Endothelial cell of umbilical vein (primary cell): ENCODE results near the gene NADK. TPM values are rescaled to one million over a fixed set of nuclear protein-coding genes. Genes with fewer than 3 reads are reported as not detected.

Source experiments
- BruUV-seq: library from RNA; stranded (reverse); fragments of 400-500 nt; replicated peaks from 2 replicates; lab custom pipeline; 2021; lab: Mats Ljungman, UMichigan
- CTCF ChIA-PET: fragments of 300-600, 350-600 bp; sonication (Branson Sonifier 250); formaldehyde crosslinking; loops from one replicate; lab custom pipeline; 2021; ENCODE audit warnings: antibody characterized with exemption, inconsistent platforms; lab: Charles Lee
- POLR2A ChIA-PET: fragments of 300-600, 350-600 bp; sonication (Branson Sonifier 250); formaldehyde crosslinking; loops from one replicate; lab custom pipeline; 2021; ENCODE audit warnings: antibody characterized with exemption, inconsistent platforms; lab: Charles Lee
- DNase-seq: peaks from one replicate; pipeline ENCODE4 v3.0.0-alpha.2; 2011; ENCODE audit warnings: low read depth, low spot score
- FAIRE-seq: peaks from 2 replicates; lab custom pipeline; 2011; peaks lifted over from hg19 to GRCh38; lab: Jason Lieb, UNC
- H2AFZ ChIP-seq: 2 replicates; pipeline ENCODE4 v1.6.0; 2012; ENCODE audit warnings: low read depth, low read length, control low read depth, inconsistent platforms
- H3K27ac ChIP-seq: 2 replicates; pipeline ENCODE4 v1.5.1; 2011; ENCODE audit warnings: low read depth, mild to moderate bottlenecking, control low read depth, low read length, moderate library complexity; ENCODE audit not compliant: insufficient read depth
- H3K27me3 ChIP-seq, 2 experiments: 2 replicates each; pipeline versions ENCODE4 v1.6.0 to v1.6.1; 2011; ENCODE audit warnings: low read length in 2 of 2, mixed read lengths in 1 of 2; ENCODE audit not compliant: control insufficient read depth in 2 of 2, insufficient read depth in 2 of 2
- H3K36me3 ChIP-seq, 2 experiments: 2 replicates in 1 of 2; 3 replicates in 1 of 2; pipeline ENCODE4 v1.5.1; 2011; ENCODE audit warnings: low read length in 2 of 2, mild to moderate bottlenecking in 1 of 2, moderate library complexity in 1 of 2; ENCODE audit not compliant: control insufficient read depth in 2 of 2, insufficient read depth in 2 of 2; ENCODE audit errors: extremely low read depth in 1 of 2
- H3K4me1 ChIP-seq: 3 replicates; pipeline ENCODE4 v1.5.1; 2011; ENCODE audit warnings: mild to moderate bottlenecking, low read length; ENCODE audit not compliant: control insufficient read depth, insufficient read depth; ENCODE audit errors: extremely low read depth
- H3K4me2 ChIP-seq: 2 replicates; pipeline ENCODE4 v1.6.1; 2011; ENCODE audit warnings: low read length, control low read depth, mixed read lengths; ENCODE audit not compliant: insufficient read depth
- H3K4me3 ChIP-seq, 3 experiments: fragments of 200-600 bp in 1 of 3; sonication (generic), shearing (Covaris generic) in 1 of 3; replicated peaks in 1 of 3; 2 replicates each; pipeline ENCODE4 v1.5.1; 2011 to 2016; ENCODE audit warnings: control low read depth in 3 of 3, low read length in 3 of 3, mild to moderate bottlenecking in 2 of 3, inconsistent platforms in 1 of 3, low read depth in 1 of 3, moderate library complexity in 1 of 3; ENCODE audit not compliant: insufficient read depth in 1 of 3
- H3K79me2 ChIP-seq: 2 replicates; pipeline ENCODE4 v1.6.0; 2012; ENCODE audit warnings: low read length, inconsistent platforms; ENCODE audit not compliant: control insufficient read depth, insufficient read depth
- H3K9ac ChIP-seq: replicated peaks from 2 replicates; pipeline ENCODE3; 2011; ENCODE audit warnings: low read length, control low read depth; ENCODE audit not compliant: insufficient read depth; ENCODE audit errors: extremely low read depth
- H3K9me1 ChIP-seq: replicated peaks from 3 replicates; pipeline ENCODE4 v1.6.0; 2011; ENCODE audit warnings: mild to moderate bottlenecking, low read length; ENCODE audit not compliant: control insufficient read depth, insufficient read depth; ENCODE audit errors: extremely low read depth
- H3K9me3 ChIP-seq: replicated peaks from 2 replicates; pipeline ENCODE4 v1.5.1; 2012; ENCODE audit warnings: low read length, inconsistent platforms; ENCODE audit not compliant: control insufficient read depth, insufficient read depth
- H4K20me1 ChIP-seq: replicated peaks from 2 replicates; pipeline ENCODE3; 2011; ENCODE audit warnings: mild to moderate bottlenecking, low read length; ENCODE audit not compliant: control insufficient read depth, insufficient read depth; ENCODE audit errors: extremely low read depth
- EZH2 ChIP-seq: IDR thresholded peaks from 2 replicates; pipeline ENCODE4 v1.6.1; 2012; ENCODE audit warnings: borderline replicate concordance, low read depth, mild to moderate bottlenecking, moderate library complexity, low read length, inconsistent platforms; ENCODE audit not compliant: severe bottlenecking
- FOS ChIP-seq: IDR thresholded peaks from 2 replicates; pipeline ENCODE4 v1.6.1; 2011; ENCODE audit warnings: mild to moderate bottlenecking, low read length, moderate library complexity, borderline replicate concordance; ENCODE audit not compliant: insufficient read depth
- GATA2 ChIP-seq: IDR thresholded peaks from 2 replicates; pipeline ENCODE4 v1.7.0; 2011; ENCODE audit warnings: low read depth, mild to moderate bottlenecking, moderate library complexity, mixed read lengths, low read length; ENCODE audit not compliant: insufficient read length, insufficient read depth
- JUN ChIP-seq: IDR thresholded peaks from 2 replicates; pipeline ENCODE4 v1.6.1; 2011; ENCODE audit warnings: borderline replicate concordance, low read depth; ENCODE audit not compliant: insufficient read length, insufficient read depth
- MAX ChIP-seq: IDR thresholded peaks from 2 replicates; pipeline ENCODE4 v1.6.1; 2011; ENCODE audit not compliant: insufficient read depth, insufficient read length
- MYC ChIP-seq: IDR thresholded peaks from one replicate; pipeline ENCODE4 v1.6.1; 2011; ENCODE audit warnings: mild to moderate bottlenecking, low read depth, low read length
- POLR2A ChIP-seq: IDR thresholded peaks from 2 replicates; pipeline ENCODE4 v1.6.1; 2012; ENCODE audit warnings: low read depth, mild to moderate bottlenecking, control low read depth, low read length
- POLR2AphosphoS5 ChIP-seq: IDR thresholded peaks from 2 replicates; pipeline ENCODE4 v1.6.1; 2012; ENCODE audit warnings: low read depth, mild to moderate bottlenecking, control low read depth, low read length, moderate library complexity; ENCODE audit not compliant: insufficient read depth
- dilution Hi-C: fragments of 300-500 bp; cut with MboI; formaldehyde crosslinking; loops from one replicate; pipeline ENCODE4 v1.15.0; 2019; ENCODE audit warnings: low sequenced_read_pairs; ENCODE audit not compliant: extremely low pct_ligation_motif_present
- intact Hi-C: fragments of 100-400 bp; cut with micrococcal nuclease; formaldehyde crosslinking; loops from one replicate; pipeline ENCODE4 v1.10.0; 2022
- polyA plus RNA-seq, 4 experiments: library from polyadenylated mRNA; depleted of rRNA in 3 of 4; stranded (reverse) in 3 of 4; unstranded in 1 of 4; fragments of >200 nt; gene quantifications; 2 replicates each; pipeline versions ENCODE4 v1.2.1 to v1.2.3, GENCODE V29; 2011 to 2012; ENCODE audit warnings: missing spikeins in 1 of 4
- total RNA-seq: library from RNA; stranded (reverse); gene quantifications from 2 replicates; pipeline ENCODE4 v1.2.3, GENCODE V29; 2021
- TF ChIP-seq, protein P1 (sequence below), 2 donors: IDR thresholded peaks; 1 replicate in 1 of 2; 2 replicates in 1 of 2; pipeline ENCODE4 v1.5.1; 2011; ENCODE audit warnings: low read length in 2 of 2, mild to moderate bottlenecking in 2 of 2, moderate library complexity in 2 of 2, control low read depth in 1 of 2, inconsistent platforms in 1 of 2, low read depth in 1 of 2; ENCODE audit not compliant: insufficient read depth in 1 of 2; ENCODE audit errors: extremely low read depth in 1 of 2

NADK gene
- total and polyA plus RNA-seq, 2 donors (not counting 3 experiments of a cell fraction or from before 2014, with no cell fraction given) = 68.5 to 88.8 TPM

- Histone ChIP-seq H3K27ac (no peak overlapping the region), H3K9ac (no peak overlapping the region), H3K4me3 (no peak overlapping the region), H3K9me3 (no peaks in the 10 kb centered on the region), H3K9me1 (no peaks in the 10 kb centered on the region), H3K4me1 (no peaks in the 10 kb centered on the region), H4K20me1 (no peaks in the 10 kb centered on the region), H3K4me2 (no peak overlapping the region), H3K79me2 (peaks cover 17% of the 10 kb centered on the region), H3K27me3 (no peaks in the 10 kb centered on the region), H2AFZ (no peak overlapping the region), H3K36me3 (peaks cover 0 to 35% of the 10 kb centered on the region in 2 experiments)
- FAIRE-seq = no peak
- intact Hi-C loops = no loop called here
- BruUV-seq = no TSS peak
- dilution Hi-C loops = no loop called here
- TF ChIP-seq, protein P1, sequence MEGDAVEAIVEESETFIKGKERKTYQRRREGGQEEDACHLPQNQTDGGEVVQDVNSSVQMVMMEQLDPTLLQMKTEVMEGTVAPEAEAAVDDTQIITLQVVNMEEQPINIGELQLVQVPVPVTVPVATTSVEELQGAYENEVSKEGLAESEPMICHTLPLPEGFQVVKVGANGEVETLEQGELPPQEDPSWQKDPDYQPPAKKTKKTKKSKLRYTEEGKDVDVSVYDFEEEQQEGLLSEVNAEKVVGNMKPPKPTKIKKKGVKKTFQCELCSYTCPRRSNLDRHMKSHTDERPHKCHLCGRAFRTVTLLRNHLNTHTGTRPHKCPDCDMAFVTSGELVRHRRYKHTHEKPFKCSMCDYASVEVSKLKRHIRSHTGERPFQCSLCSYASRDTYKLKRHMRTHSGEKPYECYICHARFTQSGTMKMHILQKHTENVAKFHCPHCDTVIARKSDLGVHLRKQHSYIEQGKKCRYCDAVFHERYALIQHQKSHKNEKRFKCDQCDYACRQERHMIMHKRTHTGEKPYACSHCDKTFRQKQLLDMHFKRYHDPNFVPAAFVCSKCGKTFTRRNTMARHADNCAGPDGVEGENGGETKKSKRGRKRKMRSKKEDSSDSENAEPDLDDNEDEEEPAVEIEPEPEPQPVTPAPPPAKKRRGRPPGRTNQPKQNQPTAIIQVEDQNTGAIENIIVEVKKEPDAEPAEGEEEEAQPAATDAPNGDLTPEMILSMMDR (IDR thresholded peaks at IDR 0.05; ENCODE audit: extremely low read depth in 1 of 2, insufficient read depth in 1 of 2, low read depth in 1 of 2, low read length in 2 of 2) = no peak
- TF ChIP-seq EZH2 = no peak
- TF ChIP-seq JUN = no peak
- no peak for TF ChIP-seq FOS
- no peak for TF ChIP-seq MYC
- TF ChIP-seq POLR2A = no peak
- no peak for TF ChIP-seq POLR2AphosphoS5
- no peak for TF ChIP-seq MAX
- no peak for TF ChIP-seq GATA2
- ChIA-PET POLR2A (no interaction called here), CTCF (no interaction called here)
- DNase-seq = no peak
Observed at GRCh38 chr1:1761504-1762376, 16.5 kb downstream of the NADK start.
